Muscle layer of colon (tissue), 2 donors: ENCODE measurements around the gene RYR3.

Experiments
- H3K27ac ChIP-seq: one replicate; pipeline ENCODE4 v1.7.0; 2013; ENCODE audit warnings: low read depth, mild to moderate bottlenecking, low read length, moderate library complexity
- H3K27me3 ChIP-seq, 2 donors: one replicate each; pipeline ENCODE4 v1.7.0; 2013; ENCODE audit warnings: low read length in 2 of 2, mild to moderate bottlenecking in 2 of 2; ENCODE audit not compliant: insufficient read depth in 2 of 2, control insufficient read depth in 1 of 2
- H3K36me3 ChIP-seq: one replicate; pipeline ENCODE4 v1.7.0; 2013; ENCODE audit warnings: mild to moderate bottlenecking, low read length; ENCODE audit not compliant: insufficient read depth
- H3K4me1 ChIP-seq: one replicate; pipeline ENCODE4 v1.7.0; 2013; ENCODE audit warnings: mild to moderate bottlenecking, low read length; ENCODE audit not compliant: insufficient read depth
- H3K4me3 ChIP-seq, 2 donors: one replicate each; pipeline ENCODE4 v1.7.0; 2013; ENCODE audit warnings: low read length in 2 of 2, low read depth in 1 of 2, mild to moderate bottlenecking in 1 of 2, moderate library complexity in 1 of 2
- H3K9ac ChIP-seq: one replicate; pipeline ENCODE4 v1.7.0; 2013; ENCODE audit warnings: low read length
- H3K9me3 ChIP-seq: one replicate; pipeline ENCODE4 v1.7.0; 2013; ENCODE audit warnings: mild to moderate bottlenecking, low read length
- donor health status: abdominal sarcoma.
- donor health status: Adenocarcinoma of cecum.

Gene RYR3

DNA sequence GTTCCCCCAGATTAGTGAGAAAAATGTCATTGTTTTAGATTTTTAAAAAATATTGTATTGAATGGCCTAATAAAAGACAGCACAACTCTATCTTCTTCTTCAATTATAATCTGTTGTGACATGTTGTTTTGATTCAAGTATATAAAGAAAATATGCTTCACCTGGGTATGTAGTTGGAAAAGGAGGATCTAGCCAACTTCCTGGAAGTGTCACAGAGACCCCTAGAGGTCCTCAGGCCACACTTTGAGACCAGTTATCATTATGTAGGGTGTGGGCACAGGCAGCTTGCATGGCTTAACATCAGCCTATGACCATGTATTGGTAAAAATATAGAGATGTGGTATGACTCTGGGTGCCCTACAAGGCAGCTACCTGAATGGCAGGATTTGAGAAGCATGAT is 14.7 kb upstream of the RYR3 start:
- H3K27me3 ChIP-seq = no peaks in the 10 kb centered on the region
- H3K9ac ChIP-seq = no peak overlapping the region
- H3K36me3 ChIP-seq = no peaks in the 10 kb centered on the region
- H3K4me3 ChIP-seq = no peak overlapping the region
- no peaks in the 10 kb centered on the region for H3K4me1 ChIP-seq
- no peaks in the 10 kb centered on the region for H3K9me3 ChIP-seq
- no peak overlapping the region for H3K27ac ChIP-seq

DNA sequence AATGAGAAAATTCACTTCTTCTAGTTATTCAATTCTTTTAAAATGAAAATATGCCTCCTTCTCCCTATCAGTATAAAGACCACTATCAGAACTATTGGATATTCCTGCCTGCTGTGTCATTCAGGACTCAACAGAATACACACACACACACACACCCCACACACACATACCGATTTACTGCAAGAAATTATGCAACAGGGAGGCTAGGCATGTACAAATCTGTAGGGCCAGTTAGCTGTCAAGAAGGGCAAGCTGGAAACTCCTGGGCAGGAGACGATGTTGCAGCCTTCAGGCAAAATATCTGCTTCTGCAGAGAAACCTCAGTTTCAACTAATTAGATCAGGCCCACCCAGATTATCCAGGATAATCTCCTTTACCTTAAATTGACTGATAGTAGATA is 13.9 kb upstream of the RYR3 start:
- no peak overlapping the region for H3K9ac ChIP-seq
- H3K4me3 ChIP-seq = no peak overlapping the region

GRCh38 chr15:33298631-33299030 is 12.1 kb upstream of the RYR3 start:
- H3K4me3 ChIP-seq = no peak overlapping the region
- no peaks in the 10 kb centered on the region for H3K9me3 ChIP-seq
- H3K9ac ChIP-seq = no peak overlapping the region
- no peaks in the 10 kb centered on the region for H3K4me1 ChIP-seq
- H3K27ac ChIP-seq = no peak overlapping the region
- H3K27me3 ChIP-seq = no peaks in the 10 kb centered on the region
- no peaks in the 10 kb centered on the region for H3K36me3 ChIP-seq

More for the DNA sequence above, 13.9 kb upstream of the RYR3 start:
- Histone ChIP-seq H3K27me3 (no peaks in the 10 kb centered on the region), H3K4me1 (no peaks in the 10 kb centered on the region), H3K36me3 (no peaks in the 10 kb centered on the region), H3K27ac (no peak overlapping the region), H3K9me3 (no peaks in the 10 kb centered on the region)

DNA sequence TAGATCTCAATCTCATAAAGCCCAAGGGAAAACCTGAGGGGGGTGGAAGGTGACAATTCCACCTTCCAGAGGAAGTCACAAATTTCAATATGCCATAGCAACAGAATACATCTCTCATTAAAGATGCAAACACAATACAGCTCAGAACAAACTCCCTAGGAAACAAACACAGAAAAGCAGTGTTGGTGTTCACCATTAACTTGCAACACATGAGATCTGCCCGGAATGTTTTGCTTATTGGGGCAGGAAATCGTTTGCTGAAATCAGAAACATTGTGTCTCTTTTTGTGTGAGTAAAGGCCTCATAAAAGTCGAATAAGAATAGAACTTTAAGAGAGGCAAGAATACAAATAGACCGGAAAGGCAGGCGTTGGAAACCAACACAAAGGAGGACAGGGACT is 5.8 kb upstream of the RYR3 start:
- Histone ChIP-seq H3K4me3 (no peak overlapping the region), H3K9me3 (no peaks in the 10 kb centered on the region), H3K27ac (no peak overlapping the region), H3K9ac (no peak overlapping the region), H3K36me3 (no peaks in the 10 kb centered on the region), H3K27me3 (no peaks in the 10 kb centered on the region), H3K4me1 (no peaks in the 10 kb centered on the region)

GRCh38 chr15:33309602-33310276 is 1.0 kb upstream of the RYR3 start:
- H3K9me3 ChIP-seq = no peaks in the 10 kb centered on the region
- no peaks in the 10 kb centered on the region for H3K36me3 ChIP-seq
- H3K4me3 ChIP-seq = peak overlapping the region; percentile 47 to 70
- H3K4me1 ChIP-seq = peaks cover 5% of the 10 kb centered on the region
- H3K27ac ChIP-seq = no peak overlapping the region
- H3K9ac ChIP-seq = peak overlapping the region; percentile 43
- H3K27me3 ChIP-seq = no peaks in the 10 kb centered on the region

DNA sequence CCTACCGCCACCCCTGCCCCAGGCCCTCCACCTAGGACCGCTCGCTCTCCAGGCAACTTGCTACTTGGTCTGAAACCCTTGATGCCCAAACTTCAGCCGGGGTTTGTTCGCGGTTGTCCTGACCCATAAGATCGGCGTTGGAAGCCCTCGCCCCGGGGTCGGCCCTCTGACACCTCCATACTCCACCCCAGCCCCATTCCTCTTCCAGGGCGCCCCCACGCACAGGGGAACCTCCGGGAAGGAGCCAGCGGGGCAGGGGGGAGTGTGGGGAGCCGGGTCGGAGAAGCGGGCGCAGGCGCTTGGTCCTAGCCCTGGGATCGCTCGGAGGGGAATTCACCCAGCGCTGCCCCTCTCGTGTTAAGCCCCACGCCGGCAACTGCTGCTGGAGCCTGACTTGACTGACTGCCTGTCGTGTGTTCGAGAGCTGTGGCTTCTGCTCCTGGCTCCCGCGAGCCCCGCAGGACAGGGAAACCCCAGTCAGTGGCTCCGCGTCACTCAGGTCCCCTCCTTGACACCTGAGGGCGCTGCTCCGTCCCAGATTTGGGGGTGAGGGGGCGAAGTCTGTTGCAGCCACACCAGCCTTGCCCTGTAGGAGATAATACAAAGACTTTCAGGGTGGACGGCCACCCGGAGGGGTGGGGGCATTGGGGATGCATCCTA is 675 bp downstream of the RYR3 start:
- no peaks in the 10 kb centered on the region for H3K27me3 ChIP-seq
- no peaks in the 10 kb centered on the region for H3K36me3 ChIP-seq
- H3K9me3 ChIP-seq = no peaks in the 10 kb centered on the region
- peak overlapping the region; percentile 47 to 70 for H3K4me3 ChIP-seq
- peak overlapping the region; percentile 29 for H3K9ac ChIP-seq
- peaks cover 5% of the 10 kb centered on the region for H3K4me1 ChIP-seq
- peak overlapping the region; percentile 85 for H3K27ac ChIP-seq

DNA sequence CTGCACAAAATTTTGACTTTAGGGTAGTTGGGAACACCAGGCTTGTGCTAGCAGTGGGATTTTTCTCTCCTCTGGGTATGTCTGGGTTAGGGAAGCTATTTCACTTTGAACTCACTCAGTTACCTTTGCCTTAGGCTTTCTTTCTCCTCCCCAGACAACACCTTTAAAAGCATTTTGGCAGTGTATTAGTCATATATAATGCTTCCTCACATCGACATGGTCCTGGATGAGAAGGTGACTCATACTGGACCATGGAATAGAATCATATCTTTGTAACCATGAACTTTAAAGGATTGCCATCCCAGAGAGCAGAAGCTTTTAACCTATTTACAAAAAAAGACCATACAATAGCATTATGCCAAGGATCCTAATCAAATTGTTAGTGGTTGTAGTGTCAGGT is 2.7 kb downstream of the RYR3 start:
- no peaks in the 10 kb centered on the region for H3K36me3 ChIP-seq
- no peaks in the 10 kb centered on the region for H3K27me3 ChIP-seq
- no peak overlapping the region for H3K27ac ChIP-seq
- H3K9ac ChIP-seq = no peak overlapping the region
- H3K9me3 ChIP-seq = no peaks in the 10 kb centered on the region
- no peak overlapping the region for H3K4me3 ChIP-seq
- peaks cover 5% of the 10 kb centered on the region for H3K4me1 ChIP-seq

DNA sequence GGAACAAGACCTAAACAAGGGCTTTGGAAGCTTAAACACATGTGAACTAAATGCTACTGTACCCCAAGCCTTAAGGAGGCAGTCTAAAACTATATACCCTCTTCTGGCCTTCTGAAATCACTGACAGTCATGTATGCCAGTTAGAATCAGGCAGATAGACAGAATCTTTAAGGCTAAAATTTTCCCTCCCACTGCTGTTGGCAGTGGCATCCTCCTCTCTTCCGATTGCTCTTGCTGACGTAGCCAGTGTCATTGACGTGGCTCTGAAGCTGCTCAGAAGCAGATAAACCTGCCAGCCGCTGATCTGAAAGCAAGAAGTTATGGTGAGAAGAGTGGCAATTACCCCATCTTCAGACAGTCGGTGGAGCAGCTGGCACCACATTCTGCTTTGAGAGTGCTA is 3.3 kb downstream of the RYR3 start:
- Histone ChIP-seq H3K27ac (no peak overlapping the region), H3K4me3 (no peak overlapping the region), H3K27me3 (no peaks in the 10 kb centered on the region), H3K9ac (no peak overlapping the region), H3K9me3 (no peaks in the 10 kb centered on the region), H3K36me3 (no peaks in the 10 kb centered on the region), H3K4me1 (peaks cover 5% of the 10 kb centered on the region)

- Histone ChIP-seq H3K9ac (no peak overlapping the region), H3K36me3 (no peaks in the 10 kb centered on the region), H3K9me3 (no peaks in the 10 kb centered on the region), H3K4me3 (no peak overlapping the region), H3K27ac (no peak overlapping the region), H3K27me3 (no peaks in the 10 kb centered on the region), H3K4me1 (peaks cover 5% of the 10 kb centered on the region)
Measured at GRCh38 chr15:33315044-33315443, 4.3 kb downstream of the RYR3 start.

GRCh38 chr15:33317896-33318295 is 7.1 kb downstream of the RYR3 start:
- H3K36me3 ChIP-seq = no peaks in the 10 kb centered on the region
- H3K27ac ChIP-seq = no peak overlapping the region
- H3K4me3 ChIP-seq = no peak overlapping the region
- H3K4me1 ChIP-seq = peaks cover 2% of the 10 kb centered on the region
- H3K9ac ChIP-seq = no peak overlapping the region
- H3K27me3 ChIP-seq = no peaks in the 10 kb centered on the region
- H3K9me3 ChIP-seq = no peaks in the 10 kb centered on the region

- Histone ChIP-seq H3K36me3 (no peaks in the 10 kb centered on the region), H3K9me3 (no peaks in the 10 kb centered on the region), H3K27me3 (no peaks in the 10 kb centered on the region), H3K4me1 (no peaks in the 10 kb centered on the region), H3K9ac (no peak overlapping the region), H3K4me3 (no peak overlapping the region), H3K27ac (no peak overlapping the region)
Measured at GRCh38 chr15:33320017-33320416, 9.2 kb downstream of the RYR3 start.

- no peak overlapping the region for H3K4me3 ChIP-seq
- no peaks in the 10 kb centered on the region for H3K27me3 ChIP-seq
- no peaks in the 10 kb centered on the region for H3K4me1 ChIP-seq
- no peaks in the 10 kb centered on the region for H3K9me3 ChIP-seq
- no peak overlapping the region for H3K27ac ChIP-seq
- H3K36me3 ChIP-seq = no peaks in the 10 kb centered on the region
- no peak overlapping the region for H3K9ac ChIP-seq
Measured at GRCh38 chr15:33322091-33322490, 11.3 kb downstream of the RYR3 start.
